Ureter (tissue), 1 donor: Measurements from ENCODE around the gene ENHO. TPM values are rescaled to one million over a fixed set of nuclear protein-coding genes. Genes with fewer than 3 reads are reported as not detected.
"Not testable (repeated sequence)": the region's sequence is repeated elsewhere in the genome, so short reads cannot be mapped to it uniquely, and the experiment has no call there.

ENCODE experiments used
- DNase-seq: peaks from one replicate; pipeline ENCODE4 v3.0.0-alpha.2; 2020; ENCODE audit warnings: low spot score
- total RNA-seq: library from RNA; stranded (reverse); gene quantifications from one replicate; pipeline ENCODE4 v1.2.4, GENCODE V29; 2023
- donor health status: DM: yes; HTN: yes; CAD: no.

ENHO gene
- total RNA-seq, 1 donor from 2014 or later = 0.36 TPM

DNA sequence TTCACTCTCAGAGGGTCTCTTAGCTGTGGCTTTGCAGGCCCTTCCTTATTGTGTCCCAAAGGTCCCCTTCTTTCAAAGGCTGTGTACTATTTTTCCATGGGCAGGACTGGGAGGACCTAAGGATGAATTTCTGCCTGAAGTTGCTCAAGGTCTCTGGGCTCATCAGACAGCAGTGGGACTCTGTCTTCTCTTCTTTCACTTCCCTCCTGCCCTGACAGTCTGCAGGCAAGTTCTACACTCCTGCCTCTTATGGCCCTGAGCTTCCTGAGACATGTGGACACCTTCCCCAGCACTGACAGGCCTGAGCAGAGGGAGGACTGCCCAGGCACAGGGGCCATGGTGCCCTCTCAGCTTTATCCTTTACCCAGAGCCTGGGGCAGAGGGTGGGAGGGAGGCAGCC lies 14.8 kb downstream of the ENHO start:
- no peak for DNase-seq

- no peak for DNase-seq
Observed at GRCh38 chr9:34507556-34507955, 15.2 kb downstream of the ENHO start.

GRCh38 chr9:34506623-34507022 lies 16.2 kb downstream of the ENHO start:
- no peak for DNase-seq

DNA sequence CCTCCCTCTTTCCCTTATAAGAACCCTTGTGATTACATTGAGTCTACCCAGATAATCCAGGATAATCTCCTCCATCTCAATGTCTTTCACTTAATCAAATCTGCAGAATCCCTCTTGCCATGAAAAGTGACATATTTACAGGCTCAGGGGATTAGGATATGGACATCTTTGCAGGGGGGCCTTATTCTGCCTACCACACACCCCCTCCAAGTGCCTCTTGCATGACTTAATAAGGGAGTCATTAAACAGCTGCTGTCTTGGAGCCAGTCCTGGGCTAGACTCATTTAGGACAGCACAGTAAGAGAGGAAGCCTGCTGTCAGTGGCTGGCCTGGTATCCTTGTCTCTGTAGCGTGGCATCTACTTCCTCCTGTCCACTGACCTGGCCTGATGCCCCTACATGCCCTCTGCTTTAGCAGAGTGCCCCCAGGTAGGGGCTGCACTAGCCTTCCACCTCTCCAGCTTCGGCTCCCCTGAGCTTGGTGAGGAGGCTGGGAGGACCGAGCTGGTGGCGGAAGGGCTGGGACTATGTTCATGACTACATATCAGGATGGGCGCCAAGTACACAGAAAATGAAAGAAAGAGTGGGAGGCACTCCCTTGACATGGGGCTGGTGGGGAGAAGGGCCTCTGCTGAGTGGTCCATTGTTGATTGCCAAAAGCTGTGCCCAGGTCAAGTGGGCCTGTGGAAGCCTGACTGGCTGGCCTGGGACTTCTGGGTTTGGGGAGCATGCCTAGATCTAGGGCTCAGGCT lies 17.2 kb downstream of the ENHO start:
- DNase-seq = no peak

DNA sequence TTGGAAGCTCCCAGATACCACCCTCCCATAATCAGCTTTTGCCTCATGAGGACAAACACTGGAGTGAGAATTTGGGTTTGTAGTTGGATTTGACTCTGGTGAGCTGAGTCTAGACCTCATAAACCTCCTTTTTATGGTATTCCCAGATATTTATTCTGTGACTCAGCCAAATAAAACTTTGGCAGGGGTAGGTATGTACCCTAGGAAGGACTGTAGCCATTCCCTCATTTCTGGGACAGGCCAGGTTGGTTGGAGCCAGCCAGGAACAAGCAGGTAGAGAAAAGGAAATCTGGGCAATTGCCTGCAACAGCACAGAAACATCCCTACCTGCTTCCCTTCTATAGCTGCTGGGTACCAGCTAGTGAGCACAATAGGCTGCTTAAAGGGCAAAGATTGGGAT lies 19.4 kb downstream of the ENHO start:
- no peak for DNase-seq

DNA sequence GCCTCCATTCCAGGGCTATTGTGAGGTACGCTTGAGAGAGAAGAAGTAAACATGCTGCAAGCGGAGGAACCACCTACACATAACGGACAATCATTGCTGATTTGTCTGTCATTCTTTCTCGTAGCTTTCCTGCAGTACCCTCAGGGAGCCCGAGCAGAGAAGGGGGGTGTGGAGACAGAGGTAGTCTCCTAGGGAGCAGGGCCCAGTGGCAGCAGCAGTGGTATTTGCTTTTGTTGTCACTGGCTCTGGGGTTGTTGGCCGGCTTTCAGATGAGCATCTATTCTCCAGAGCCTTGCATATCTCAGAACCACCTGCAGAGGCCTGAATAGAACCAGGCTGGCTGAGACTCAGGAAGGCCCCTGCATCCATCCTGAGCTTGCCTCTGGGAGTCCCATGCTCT lies 19.9 kb downstream of the ENHO start:
- DNase-seq = no peak

DNA sequence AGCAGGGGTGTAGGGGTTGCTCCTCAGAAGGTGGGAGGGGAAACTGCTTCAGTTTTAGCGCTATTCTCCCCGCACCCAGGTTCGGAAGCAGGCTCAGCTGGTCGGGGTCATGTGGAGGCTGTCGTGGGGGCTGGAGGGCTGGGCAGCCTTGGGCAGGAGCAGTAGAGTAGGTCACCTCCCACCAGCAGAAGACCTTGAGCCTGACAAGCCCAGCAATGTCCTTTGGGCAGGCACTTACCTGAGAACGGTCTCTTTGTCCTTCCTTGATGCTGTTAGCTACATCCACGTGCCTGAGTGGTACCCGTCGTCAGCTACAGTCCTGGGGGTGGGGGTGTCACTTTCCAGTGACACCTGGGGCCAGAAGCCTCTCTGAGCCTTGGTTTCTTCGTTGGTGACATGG lies 20.3 kb downstream of the ENHO start:
- DNase-seq = no peak

GRCh38 chr9:34501889-34502425 lies 20.8 kb downstream of the ENHO start:
- DNase-seq = peak; percentile 70

DNA sequence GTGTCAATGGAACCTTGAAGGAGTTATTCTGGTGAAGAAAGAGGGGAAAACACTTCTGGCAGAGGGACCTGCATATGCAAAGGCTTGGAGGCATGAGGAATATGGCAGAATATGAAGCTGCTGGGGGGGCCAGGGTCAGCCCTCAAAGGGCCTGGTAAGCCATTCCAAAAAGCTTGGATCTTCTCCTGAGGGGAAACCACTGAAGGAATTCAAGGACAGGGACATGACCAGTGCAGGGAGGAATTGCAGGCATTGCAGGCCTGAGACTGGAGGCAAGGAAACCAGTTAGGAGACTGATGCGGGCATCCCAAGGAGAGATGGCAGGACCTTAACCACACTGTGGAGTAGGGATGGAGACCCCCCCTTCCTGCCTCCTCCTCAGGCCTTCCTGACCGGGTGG lies 21.4 kb downstream of the ENHO start:
- no peak for DNase-seq

GRCh38 chr9:34500623-34501267 lies 22.0 kb downstream of the ENHO start:
- peak; percentile 65 for DNase-seq

DNA sequence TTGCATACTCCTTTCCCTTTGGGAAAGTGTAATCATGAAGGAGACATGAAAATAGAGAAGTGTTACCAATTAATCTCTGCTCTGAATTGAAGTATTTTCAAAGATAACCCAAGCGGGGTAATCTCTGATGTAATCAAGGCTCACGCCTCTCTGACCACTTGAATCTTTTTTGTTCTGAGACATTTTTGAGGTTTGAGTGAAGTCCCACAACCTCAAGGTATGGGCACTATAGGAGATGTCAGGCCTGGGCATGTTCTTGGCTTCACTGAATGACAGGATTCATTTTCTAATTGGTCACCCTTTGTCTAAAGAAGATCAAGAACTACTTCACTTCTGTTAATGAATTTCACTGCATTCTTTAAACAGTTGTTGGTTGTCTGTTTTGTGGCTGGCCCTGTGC lies 23.7 kb downstream of the ENHO start:
- no peak for DNase-seq

- DNase-seq = no peak
Observed at GRCh38 chr9:34498553-34498952, 24.2 kb downstream of the ENHO start.

DNA sequence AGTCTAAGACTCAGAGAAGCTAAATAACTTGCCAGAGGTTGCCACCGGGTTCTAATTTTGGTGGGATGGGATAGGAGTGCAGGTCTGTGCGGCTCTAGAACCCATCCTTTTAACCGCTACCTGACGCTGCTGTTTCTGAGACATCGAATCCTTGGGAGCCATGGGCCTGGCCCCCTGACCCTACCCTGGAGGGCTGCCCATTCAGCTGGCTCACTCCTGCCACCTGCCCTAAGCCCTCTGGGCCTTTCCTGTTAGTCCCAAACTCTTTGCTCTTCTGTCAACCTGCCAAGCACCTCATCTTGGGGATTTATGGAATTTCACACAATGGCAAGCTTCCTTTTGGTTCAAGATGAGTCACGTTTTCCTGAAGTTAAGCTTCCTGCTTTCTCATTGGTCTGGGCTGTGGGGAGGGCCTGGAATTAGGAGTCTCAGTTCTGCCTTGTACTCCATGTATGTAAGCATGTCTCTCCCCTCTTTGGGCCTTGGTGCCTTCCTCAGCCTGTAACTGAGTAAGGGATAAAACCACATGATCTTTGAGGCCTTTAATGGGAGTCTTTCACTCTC lies 26.6 kb downstream of the ENHO start:
- no peak for DNase-seq

DNA sequence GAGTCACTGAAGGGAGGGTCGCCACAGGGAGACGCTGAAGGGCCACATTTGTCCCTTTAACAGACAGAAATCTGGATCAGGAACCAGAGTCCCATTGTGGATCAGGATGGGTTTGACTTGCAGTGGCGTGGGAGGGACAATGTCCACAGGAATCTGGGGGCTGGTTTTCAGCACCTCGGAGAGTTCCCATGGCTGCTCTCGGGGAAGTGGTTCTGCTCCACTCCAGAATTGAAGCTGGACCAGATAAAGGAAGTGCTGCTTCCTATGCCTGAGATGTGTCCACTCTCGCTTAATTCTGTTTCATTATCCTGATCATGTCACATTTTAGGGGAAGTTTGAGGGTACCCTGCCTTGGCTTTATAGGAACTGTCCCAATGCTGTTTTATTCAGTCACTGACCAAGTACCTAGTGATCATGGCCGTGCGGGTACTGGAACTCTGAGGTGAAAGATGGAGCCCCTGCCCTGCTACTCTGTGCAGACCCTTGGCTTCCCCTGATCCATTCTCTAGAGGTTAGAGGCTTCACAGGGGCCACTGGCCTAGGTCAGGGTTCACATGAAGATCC lies 28.7 kb downstream of the ENHO start:
- DNase-seq = no peak

GRCh38 chr9:34492051-34492450 lies 30.7 kb downstream of the ENHO start:
- no peak for DNase-seq

GRCh38 chr9:34491596-34491995 lies 31.2 kb downstream of the ENHO start:
- no peak for DNase-seq

- no peak for DNase-seq
Observed at GRCh38 chr9:34490760-34491159, 32.0 kb downstream of the ENHO start.

- no peak for DNase-seq
Observed at GRCh38 chr9:34490360-34490759, 32.4 kb downstream of the ENHO start.

DNA sequence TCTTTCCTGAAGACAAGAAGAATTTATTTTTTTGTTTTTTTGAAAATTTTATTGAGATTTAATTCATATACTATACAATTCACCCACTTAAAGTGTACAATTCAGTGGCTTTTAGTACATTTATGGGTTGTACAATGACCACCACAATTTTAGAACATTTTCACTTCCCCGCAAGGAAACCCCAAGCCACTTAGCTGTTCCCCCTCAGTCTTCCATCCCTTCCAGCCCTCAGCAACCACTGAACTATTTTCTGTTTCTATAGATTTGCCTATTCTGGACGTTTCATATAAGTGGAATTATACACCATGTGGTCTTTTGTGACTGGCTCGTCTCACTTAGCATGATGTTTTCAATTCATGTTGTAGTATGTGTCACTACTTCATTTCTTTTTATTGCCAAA lies 36.2 kb downstream of the ENHO start:
- DNase-seq = no peak

- DNase-seq = no peak
Observed at GRCh38 chr9:34485822-34486221, 37.0 kb downstream of the ENHO start.

- DNase-seq = no peak
Observed at GRCh38 chr9:34484678-34485077, 38.1 kb downstream of the ENHO start.

GRCh38 chr9:34482746-34483145 lies 40.0 kb downstream of the ENHO start:
- not testable (repeated sequence) for DNase-seq

GRCh38 chr9:34481620-34482019 lies 41.2 kb downstream of the ENHO start:
- not testable (repeated sequence) for DNase-seq
